NB4 (cell line): ENCODE measurements around the gene PKD2.
"Not testable (repeated sequence)": the region's sequence is repeated elsewhere in the genome, so short reads cannot be mapped to it uniquely, and the experiment has no call there.

Experiments used
- DNase-seq: peaks from one replicate; pipeline ENCODE4 v3.0.0; 2010; ENCODE audit warnings: low read depth
- H3K4me3 ChIP-seq: one replicate; pipeline ENCODE4 v1.5.1; 2011; ENCODE audit warnings: mild to moderate bottlenecking, low read depth, low read length, moderate library complexity
- MAX ChIP-seq: IDR thresholded peaks from 2 replicates; pipeline ENCODE4 v1.6.1; 2011; ENCODE audit warnings: low read depth, low read length
- MYC ChIP-seq: IDR thresholded peaks from 2 replicates; pipeline ENCODE4 v1.6.1; 2011; ENCODE audit warnings: low read depth, low read length
- POLR2A ChIP-seq: IDR thresholded peaks from 2 replicates; pipeline ENCODE4 v1.6.1; 2011; ENCODE audit warnings: mild to moderate bottlenecking; ENCODE audit not compliant: insufficient read length; ENCODE audit errors: extremely low read depth
- TF ChIP-seq, protein P1 (sequence below): IDR thresholded peaks from one replicate; pipeline ENCODE4 v1.5.1; 2012; ENCODE audit warnings: low read depth, low read length

Gene PKD2

GRCh38 chr4:87995435-87995834 is 12.0 kb upstream of the PKD2 start:
- H3K4me3 ChIP-seq, result no peak overlapping the region
- DNase-seq, result no peak
- TF ChIP-seq MAX (no peak), MYC (no peak), POLR2A (no peak)
- TF ChIP-seq, protein P1, sequence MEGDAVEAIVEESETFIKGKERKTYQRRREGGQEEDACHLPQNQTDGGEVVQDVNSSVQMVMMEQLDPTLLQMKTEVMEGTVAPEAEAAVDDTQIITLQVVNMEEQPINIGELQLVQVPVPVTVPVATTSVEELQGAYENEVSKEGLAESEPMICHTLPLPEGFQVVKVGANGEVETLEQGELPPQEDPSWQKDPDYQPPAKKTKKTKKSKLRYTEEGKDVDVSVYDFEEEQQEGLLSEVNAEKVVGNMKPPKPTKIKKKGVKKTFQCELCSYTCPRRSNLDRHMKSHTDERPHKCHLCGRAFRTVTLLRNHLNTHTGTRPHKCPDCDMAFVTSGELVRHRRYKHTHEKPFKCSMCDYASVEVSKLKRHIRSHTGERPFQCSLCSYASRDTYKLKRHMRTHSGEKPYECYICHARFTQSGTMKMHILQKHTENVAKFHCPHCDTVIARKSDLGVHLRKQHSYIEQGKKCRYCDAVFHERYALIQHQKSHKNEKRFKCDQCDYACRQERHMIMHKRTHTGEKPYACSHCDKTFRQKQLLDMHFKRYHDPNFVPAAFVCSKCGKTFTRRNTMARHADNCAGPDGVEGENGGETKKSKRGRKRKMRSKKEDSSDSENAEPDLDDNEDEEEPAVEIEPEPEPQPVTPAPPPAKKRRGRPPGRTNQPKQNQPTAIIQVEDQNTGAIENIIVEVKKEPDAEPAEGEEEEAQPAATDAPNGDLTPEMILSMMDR, result no peak

GRCh38 chr4:87999191-87999691 is 8.2 kb upstream of the PKD2 start:
- H3K4me3 ChIP-seq, DNase-seq: not testable (repeated sequence)

DNA sequence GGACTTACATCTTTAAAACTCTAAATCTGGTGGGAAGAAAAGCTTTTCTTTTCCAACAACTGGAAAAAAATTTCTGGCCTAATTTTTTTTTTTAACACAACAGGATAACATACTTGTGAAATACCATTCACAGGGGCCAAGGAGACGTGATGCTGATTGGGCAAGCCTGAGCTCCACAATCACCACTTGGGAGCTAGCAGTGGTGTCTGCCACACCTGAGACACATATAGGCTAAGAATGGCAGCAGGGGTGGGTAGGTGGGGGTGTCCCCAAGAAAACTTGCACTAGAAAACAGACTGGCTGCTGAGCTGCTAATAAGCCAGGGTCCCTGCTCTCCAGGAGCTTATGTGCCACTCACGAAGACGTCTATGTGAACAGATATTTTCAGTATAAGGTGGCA is 5.6 kb upstream of the PKD2 start:
- no peak overlapping the region for H3K4me3 ChIP-seq
- TF ChIP-seq MAX (no peak), MYC (no peak), POLR2A (no peak)
- TF ChIP-seq, protein P1, result no peak
- no peak for DNase-seq

DNA sequence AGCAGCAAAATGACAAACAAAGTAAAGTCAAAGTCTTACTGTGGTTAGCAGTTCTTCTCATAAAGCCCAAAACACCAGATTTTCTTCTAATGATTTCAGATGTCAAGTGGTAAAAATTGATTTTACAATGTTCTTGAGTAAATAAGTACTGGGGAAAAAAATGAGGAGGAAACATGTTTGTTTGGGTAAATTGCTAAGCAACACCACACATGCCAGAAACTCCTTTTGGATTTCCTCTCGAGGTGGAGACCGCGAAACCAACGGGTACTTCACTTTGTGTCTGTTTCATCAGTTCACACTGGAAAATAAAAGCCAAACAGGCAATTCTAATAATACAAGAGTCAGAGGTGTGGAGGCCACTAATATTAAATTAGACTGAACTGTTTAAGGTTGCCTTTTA is 4.6 kb upstream of the PKD2 start:
- no peak for DNase-seq

GRCh38 chr4:88003261-88003660 is 4.2 kb upstream of the PKD2 start:
- TF ChIP-seq POLR2A, result no peak
- no peak for TF ChIP-seq MYC
- TF ChIP-seq MAX, result no peak
- TF ChIP-seq, protein P1, result no peak
- DNase-seq, result no peak
- H3K4me3 ChIP-seq, result no peak overlapping the region

More for the DNA sequence above, 4.6 kb upstream of the PKD2 start:
- no peak overlapping the region for H3K4me3 ChIP-seq
- TF ChIP-seq MYC (no peak), POLR2A (no peak), MAX (no peak)
- TF ChIP-seq, protein P1, result no peak

DNA sequence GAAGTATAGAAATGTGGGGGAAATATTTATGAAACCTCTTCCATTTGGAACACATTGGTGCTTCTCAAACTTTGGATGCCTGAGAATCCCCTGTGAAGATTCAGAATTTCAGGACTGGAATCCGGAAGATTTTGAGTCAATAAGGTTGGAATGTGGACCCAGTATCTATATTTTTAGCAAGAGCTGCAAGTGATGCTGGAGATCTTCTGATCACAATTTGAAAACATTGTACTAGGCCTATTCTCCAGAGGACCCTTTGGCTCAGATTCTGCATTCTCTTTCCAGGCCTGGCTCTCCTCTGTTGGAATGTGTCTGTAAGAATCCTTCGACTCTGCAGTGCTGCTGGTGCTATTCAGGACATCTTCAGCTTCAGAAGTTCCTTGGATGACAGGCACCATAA is 2.4 kb upstream of the PKD2 start:
- TF ChIP-seq POLR2A (no peak), MYC (no peak), MAX (no peak)
- TF ChIP-seq, protein P1, result no peak
- no peak for DNase-seq
- no peak overlapping the region for H3K4me3 ChIP-seq
